ENCODE data around the gene MRPL3. TPM values are rescaled to one million over a fixed set of nuclear protein-coding genes. Genes with fewer than 3 reads are reported as not detected.

The MRPL3 gene
- 98.1 TPM for polyA plus RNA-seq (2013, experiment 1 of 2; ENCODE audit: insufficient read length)
- 109 TPM for polyA plus RNA-seq (2013, experiment 2 of 2; ENCODE audit: insufficient read length)

GRCh38 chr3:131502530-131503319 is at the start of gene MRPL3:
Gene MRPL3, minus strand, starts transcription at chr3:131502971. Its CDS starts 150 bp downstream, at chr3:131502821.
- peak; percentile 91 for DNase-seq

- no peak for DNase-seq
Measured at GRCh38 chr3:131551761-131552160, 49.0 kb upstream of the MRPL3 start.

- no peak for DNase-seq
Measured at GRCh38 chr3:131550562-131551465, 48.0 kb upstream of the MRPL3 start.

- no peak for DNase-seq
Measured at GRCh38 chr3:131549340-131549739, 46.6 kb upstream of the MRPL3 start.

GRCh38 chr3:131547585-131547984 is 44.8 kb upstream of the MRPL3 start:
- no peak for DNase-seq

GRCh38 chr3:131546441-131546840 is 43.7 kb upstream of the MRPL3 start:
- no peak for DNase-seq

- no peak for DNase-seq
Measured at GRCh38 chr3:131544557-131544956, 41.8 kb upstream of the MRPL3 start.

- peak; percentile 80 for DNase-seq
Measured at GRCh38 chr3:131543714-131544113, 40.9 kb upstream of the MRPL3 start.

GRCh38 chr3:131541288-131541687 is 38.5 kb upstream of the MRPL3 start:
- no peak for DNase-seq

- DNase-seq, result no peak
Measured at GRCh38 chr3:131540821-131541220, 38.0 kb upstream of the MRPL3 start.

GRCh38 chr3:131540143-131540542 is 37.4 kb upstream of the MRPL3 start:
- DNase-seq, result no peak

- no peak for DNase-seq
Measured at GRCh38 chr3:131538968-131539367, 36.2 kb upstream of the MRPL3 start.

GRCh38 chr3:131537531-131537930 is 34.8 kb upstream of the MRPL3 start:
- no peak for DNase-seq

GRCh38 chr3:131535596-131535995 is 32.8 kb upstream of the MRPL3 start:
- DNase-seq, result peak; percentile 31

- DNase-seq, result peak; percentile 22
Measured at GRCh38 chr3:131535131-131535530, 32.4 kb upstream of the MRPL3 start.

- DNase-seq, result no peak
Measured at GRCh38 chr3:131532645-131533044, 29.9 kb upstream of the MRPL3 start.

- DNase-seq, result no peak
Measured at GRCh38 chr3:131530843-131531242, 28.1 kb upstream of the MRPL3 start.

GRCh38 chr3:131530388-131530787 is 27.6 kb upstream of the MRPL3 start:
- no peak for DNase-seq

- DNase-seq, result peak; percentile 80
Measured at GRCh38 chr3:131526801-131527347, 24.1 kb upstream of the MRPL3 start.

- DNase-seq, result no peak
Measured at GRCh38 chr3:131518680-131519079, 15.9 kb upstream of the MRPL3 start.

- no peak for DNase-seq
Measured at GRCh38 chr3:131505421-131505820, 2.6 kb upstream of the MRPL3 start.

GRCh38 chr3:131503320-131503635 is 507 bp upstream of the MRPL3 start:
- DNase-seq, result peak; percentile 13

GRCh38 chr3:131501949-131502348 is 822 bp downstream of the MRPL3 start:
- no peak for DNase-seq

Measured in fibroblast of skin of scalp (primary cell).